Stimulated activated CD4-positive, alpha-beta T cell treated with anti-CD3 and anti-CD28 coated beads, Interleukin-15, amount 100 ng/mL, for 24 hours (primary cell): ENCODE measurements around the gene ABTB2.
A peak's percentile ranks its signal among the peaks of the same experiment; 100 is the strongest.

Experiments
- DNase-seq: peaks from one replicate; pipeline ENCODE4 v3.0.0-alpha.2; 2020

The ABTB2 gene

DNA sequence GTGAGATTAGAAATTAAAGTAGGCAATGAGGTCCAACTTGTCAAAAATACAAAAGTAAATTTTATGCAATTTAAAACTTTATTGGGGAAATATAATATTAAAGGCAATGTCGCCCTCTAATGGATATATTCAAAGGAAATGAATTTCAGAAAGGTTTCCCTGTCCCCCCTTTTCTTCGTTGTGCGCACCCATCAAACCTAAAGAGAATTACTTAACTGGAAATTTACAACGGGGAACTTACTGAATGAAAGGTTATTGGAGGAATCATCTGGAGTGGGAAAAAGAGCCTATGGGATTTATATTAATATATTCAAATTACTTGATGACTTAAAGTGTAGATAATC lies 1.7 kb upstream of the ABTB2 start:
- no peak for DNase-seq

DNA sequence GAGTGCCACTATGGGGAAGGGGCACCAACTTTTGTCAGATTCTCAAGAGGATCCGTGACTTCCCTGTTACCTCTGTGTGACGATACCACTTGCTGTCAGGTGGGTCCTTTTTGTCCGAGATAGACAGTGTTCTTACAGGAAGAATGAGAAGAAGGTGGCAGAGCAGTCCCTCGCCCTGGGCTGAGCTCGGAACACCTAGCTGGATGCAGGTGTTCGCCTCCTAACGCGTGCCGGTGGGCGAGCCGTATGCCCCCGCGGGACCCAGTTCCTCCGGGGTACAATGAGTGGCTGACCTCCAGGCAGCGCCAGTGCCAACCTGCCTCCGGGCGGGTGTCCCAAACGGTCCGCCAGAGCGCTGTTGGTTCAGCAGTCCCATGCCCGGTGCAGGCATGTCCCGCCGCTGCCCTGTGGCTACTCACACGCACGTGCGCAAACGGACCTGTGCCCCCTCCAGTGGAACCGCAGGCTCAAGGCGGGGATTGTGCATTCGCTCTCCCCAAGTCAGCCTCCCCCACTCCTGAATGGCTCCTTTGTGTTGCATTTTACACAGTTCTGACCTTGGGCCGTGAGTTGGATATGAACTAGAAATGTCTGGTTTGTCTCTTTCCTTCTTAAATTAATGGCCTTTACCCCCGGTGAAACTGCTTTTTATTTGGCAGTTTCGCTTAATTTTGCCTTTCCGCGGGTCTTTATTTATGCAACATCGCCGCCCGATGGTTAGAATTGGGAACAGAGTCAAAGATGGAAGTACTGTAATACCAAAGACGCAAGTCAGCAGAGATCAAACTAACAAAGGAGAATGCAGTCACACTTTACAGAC lies 1.1 kb upstream of the ABTB2 start:
- peak; percentile 78 for DNase-seq

DNA sequence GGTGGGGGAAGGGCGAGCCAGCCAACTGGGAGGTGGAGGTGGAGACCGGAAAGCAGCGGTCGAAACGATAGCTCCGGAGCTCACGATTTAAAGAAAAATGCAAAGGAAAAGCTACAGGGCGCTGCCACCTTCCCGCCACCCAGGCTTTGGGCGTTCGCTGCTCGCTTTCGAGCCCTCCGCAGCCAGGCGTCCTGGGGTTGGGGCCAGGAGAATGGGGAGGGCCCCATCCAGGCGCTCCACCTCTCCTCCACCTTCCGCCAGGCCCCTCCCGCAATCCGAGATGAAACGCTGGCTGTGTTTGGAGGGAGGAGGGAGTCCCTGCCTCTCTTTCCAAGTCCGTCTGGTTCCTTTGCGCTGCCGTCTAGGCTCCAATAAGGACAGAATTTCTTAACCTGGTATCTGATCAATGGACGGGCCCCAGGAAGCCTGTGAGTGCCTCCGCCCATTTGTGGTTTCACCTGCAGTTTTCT lies 483 bp upstream of the ABTB2 start:
- DNase-seq, result no peak

DNA sequence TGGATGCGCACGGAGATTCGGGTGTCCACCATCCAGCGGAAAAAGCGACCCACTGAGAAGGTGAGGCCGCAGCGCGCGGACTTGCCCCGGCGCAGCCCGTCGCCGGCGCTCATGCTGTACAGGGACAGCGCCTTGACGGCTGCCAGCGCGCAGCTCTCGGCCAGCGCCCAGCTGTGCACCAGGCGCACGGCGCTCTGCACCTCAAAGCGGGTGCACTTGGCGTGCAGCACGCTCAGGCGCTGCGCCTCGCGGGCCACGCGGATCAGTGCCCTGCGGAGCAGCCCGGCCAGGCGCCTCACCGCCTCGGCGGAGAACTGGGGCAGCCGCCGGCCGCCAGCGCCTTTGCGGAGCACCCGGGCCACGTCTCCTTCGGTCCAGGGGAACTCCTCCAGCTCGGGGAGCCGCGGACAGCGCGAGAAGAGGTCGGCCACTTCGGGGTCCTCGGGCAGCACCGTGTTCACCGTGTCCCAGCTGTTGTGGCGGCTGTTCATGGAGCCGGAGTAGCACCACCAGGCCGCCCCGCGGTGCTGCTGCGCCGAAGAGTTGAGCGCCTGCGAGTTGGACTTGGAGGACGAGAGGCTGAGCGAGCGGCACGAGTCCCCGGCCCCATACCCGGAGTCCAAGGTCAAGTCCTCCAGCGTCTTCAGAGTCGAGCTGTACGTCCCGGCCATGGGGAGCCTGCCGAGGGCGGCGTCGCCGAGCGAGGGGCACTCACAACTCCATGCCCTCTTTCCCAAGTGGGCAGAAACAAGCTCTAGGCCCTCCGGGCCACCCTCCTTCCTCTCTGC lies 703 bp downstream of the ABTB2 start:
- peak; percentile 60 for DNase-seq

DNA sequence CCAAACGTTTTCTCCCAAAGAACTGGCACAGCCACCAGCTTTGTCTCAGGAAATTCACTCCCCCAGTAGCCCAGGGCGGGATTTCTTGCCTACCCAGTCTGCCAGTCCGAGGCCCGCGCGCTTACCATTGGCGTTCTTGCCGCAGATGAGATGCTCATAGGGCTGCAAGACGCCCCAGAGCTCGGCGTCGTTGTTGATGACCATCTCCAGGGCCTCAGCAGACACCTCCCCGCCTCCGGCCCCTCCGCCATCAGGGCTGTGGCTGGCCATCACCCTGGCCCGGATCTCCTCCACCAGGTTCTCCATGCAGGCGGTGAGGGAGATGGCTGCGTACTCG lies 1.3 kb downstream of the ABTB2 start:
- peak; percentile 29 for DNase-seq

DNA sequence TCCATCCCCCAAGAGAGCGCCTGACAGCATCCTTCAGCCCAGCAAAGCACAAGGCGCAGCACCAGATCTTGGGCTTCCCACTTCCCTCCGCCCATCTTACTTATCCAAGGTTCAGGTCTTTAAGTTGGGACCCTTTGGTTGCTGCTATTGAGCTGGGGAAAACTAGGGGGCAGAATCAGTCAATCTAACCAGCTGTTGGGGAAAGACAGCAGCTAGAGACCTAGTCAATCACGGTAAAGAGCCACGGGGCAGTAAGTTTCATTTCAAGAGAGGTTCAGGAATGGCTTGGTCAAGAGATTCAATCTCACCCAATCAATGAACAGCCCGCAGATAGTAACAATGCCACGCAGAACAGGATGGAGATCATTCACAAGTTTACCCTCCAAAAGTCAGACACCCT lies 1.7 kb downstream of the ABTB2 start:
- no peak for DNase-seq

DNA sequence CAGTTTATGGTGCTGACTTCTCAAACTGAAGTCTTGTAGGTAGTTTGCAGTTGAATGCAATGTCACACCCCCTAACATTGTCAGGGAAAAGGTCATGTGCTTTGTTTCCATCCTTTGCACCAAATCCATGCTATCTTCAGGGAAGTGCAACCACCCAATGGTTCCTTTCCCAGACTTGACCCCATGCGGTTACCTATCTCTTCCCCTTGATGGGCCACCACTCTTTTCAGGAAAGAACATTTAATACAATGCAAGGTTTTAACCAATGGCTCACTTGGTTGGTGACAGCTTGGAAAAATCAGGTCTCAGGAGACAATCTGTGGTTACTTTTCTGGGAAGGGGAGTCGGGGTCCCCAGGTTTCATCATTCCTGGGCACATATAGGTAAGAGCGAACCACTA lies 2.1 kb downstream of the ABTB2 start:
- no peak for DNase-seq

DNA sequence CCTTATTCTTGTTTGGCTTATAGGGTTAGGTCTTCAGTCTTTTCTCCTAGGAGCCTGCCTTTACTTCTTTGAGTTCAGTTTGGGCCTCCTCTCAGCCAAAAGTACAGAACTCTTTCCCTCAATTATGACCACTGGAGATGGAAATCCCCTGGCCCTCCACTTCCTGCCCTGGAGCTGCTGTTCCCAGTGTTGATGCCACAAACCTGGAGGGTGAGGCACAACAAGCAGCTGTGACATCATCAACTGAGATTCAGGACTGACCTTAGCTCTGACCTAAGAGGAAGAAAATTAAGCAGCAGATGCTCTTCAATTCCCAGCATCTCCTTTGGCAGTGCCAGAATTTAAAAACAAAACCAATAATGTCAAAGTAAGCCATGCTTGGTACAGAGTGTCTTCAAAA lies 3.0 kb downstream of the ABTB2 start:
- DNase-seq, result no peak

DNA sequence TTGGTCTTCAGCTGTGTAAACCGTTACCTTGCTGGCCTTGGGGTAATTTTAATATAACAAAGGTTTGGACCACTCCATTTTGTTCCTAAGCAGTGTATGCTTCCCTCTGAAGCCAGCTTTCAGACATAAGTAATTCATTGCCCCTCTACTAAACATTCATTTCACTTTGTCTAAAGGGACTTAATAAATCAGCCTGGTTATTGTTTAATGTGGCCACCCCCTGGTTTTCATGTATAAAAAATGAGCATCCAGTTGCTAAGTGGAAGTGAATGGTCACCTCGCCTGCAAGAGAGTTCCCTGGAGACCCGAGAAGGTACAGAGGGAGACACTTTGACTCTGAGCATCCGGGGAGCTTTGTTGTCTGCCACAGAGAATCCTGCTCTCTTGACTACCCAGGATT lies 3.9 kb downstream of the ABTB2 start:
- DNase-seq, result no peak

DNA sequence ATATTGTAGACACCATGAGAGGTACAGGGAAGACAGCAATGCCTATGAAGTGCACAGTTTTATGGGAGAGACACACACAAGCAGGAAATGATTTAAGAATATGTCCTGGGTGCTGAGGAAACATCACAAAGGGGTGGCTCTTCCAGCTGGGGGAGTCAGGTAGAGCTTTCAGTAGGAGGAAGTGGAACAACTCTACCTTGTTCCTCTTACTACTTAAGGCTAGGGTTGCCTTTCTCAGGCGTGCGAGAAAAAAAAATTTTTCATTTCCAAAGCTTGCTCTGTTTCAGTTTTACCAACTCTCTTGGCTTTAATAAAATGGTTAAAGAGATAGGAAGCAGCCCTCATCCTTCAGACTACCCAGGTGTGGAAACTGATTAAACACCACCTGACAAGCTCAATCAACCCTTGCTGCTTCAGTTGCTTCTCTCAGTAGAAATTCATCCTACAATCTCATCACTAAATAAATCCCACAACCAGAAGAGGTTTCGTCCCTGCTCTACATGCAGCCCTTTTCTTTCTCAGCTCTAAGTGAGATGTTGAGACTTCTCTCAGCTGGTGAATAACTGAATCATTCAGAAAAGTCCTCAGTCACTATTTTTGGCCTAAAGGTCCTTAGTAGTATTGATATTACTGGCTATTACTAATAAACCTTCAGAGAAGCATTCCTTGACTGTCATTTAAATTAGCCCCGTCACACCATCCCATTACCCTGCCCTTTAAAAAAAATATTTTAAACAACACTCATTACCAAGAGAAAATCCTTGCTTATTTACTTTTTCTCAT lies 5.9 kb downstream of the ABTB2 start:
- DNase-seq, result no peak

DNA sequence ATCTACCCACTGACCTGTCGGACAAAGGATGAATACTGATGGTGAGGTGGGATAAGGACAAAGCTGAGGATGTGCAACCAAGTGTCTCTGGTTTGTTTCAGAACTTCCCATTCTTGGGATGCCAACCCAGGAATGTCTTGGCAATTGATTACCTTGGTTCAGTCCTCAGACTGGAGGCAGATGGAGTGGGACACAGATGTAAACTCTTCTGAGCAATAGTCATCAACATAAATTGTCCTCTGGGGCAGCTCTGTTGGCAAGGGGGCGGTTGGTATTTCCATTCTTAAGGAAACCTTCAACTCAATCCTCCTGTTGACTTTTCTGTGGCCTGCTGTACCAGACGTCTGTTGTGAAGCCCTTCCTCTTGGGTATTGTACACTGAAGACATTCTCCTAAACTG lies 6.8 kb downstream of the ABTB2 start:
- no peak for DNase-seq

DNA sequence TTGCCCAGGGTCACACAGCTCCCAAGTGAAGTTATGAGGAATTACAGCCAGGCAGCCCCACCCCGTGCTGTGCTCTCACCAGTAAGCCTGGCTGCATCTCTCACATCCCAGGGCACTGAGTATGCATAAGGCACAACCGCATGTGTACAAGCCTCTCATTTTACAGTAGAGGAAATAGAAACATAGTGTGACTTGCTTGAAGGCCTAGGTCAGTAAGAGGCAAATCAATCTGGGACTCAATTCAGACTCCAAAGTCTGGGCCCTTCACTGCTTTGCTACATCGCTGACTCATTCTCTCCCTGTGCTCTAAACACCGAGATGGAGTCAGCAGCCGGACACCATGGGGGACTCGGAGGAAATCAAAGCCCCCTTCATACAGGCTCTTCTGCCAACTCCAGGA lies 7.9 kb downstream of the ABTB2 start:
- DNase-seq, result no peak

DNA sequence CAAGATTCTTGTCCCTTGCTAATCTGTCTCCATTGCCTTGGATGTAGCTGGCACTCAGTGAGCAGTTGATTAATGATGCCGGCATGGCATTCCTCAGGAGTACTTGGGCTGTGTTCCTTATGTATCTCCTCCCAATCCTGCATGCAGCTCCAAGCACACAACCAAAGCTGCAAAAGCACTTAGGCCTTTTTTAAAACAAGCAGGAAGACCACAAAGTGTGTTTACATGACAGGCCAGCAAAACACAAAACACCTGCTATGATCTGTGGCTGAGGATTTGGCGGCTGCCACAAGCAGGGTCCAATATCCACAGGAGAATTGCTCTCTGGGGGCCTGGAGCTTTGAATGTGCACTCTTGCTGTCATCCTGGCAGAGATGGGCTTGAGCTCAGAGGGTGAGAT lies 8.9 kb downstream of the ABTB2 start:
- no peak for DNase-seq

DNA sequence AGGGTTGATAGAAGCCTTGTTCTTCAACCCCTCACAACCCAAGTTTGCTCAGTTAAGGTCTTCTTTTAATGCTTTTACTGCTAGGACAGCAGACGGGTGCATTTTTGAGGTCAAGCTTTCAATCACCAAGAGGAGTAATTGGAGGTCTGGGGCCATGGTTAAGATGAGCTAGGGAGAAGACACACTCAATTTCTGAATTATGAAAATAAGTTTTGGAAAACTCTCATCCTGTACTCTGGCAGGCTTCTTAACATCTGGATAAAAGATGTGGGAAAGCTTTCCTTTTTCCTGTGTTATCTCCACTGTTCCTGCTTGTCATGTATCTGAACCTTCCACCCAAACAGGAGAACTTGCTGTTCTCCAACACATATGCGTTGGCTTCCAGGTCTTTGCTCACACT lies 9.7 kb downstream of the ABTB2 start:
- no peak for DNase-seq

DNA sequence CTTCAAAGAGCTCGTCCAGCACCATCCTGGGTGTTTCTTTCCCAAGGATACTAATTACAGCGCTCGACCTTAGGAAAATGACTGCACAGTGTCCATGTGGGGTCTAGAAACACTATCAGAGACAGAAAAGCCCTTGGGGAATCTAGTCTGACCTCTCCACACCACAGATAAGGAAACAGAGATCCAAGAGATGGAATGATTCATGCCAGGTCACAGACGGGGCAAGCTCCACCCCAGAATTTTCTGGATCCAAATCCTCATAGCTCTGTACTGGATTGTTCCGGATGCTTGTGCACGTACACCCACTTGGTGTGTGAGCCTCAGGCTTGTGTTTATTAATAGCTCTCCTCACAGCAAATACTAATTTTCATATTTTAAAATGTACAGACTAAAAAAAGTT lies 11.3 kb downstream of the ABTB2 start:
- no peak for DNase-seq

DNA sequence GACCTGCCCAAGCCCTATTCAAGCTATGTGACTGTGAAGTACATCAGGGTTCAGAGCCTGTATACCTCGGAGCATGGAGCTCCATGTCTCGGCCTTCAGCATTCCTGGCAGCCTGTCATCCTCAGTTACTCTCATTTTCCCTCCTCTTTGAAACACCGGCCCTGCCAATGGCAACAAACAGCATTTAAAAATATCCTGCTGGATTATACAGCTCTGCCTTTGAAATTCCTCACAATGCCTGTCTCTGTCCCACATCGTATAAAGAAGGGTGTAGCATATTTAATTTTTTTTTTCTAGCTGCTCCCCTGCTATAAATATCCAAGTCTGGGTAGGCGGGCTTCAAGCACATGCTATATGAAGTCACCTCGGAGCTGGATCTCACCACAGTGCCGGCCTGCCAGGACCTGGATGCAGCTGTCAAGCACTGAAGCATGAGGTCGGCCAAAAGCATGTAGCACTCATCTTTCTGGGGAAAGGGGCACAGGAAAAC lies 11.8 kb downstream of the ABTB2 start:
- DNase-seq, result no peak

DNA sequence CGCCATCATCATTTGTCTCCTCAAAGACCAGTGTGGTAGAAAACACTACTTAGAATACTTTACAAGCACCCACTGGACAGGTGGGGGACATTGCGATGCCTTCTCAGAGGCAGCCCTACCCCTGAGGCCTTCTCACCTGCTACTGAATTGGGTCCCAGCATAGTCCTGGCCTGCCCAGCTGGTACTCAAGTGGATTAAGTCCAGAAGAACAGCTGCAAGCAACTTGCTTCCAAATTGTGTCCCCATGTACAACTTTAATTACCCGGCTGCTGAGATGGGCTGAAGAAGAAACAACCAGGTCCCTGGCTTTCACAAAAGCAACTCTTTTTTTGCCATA lies 12.3 kb downstream of the ABTB2 start:
- DNase-seq, result no peak

DNA sequence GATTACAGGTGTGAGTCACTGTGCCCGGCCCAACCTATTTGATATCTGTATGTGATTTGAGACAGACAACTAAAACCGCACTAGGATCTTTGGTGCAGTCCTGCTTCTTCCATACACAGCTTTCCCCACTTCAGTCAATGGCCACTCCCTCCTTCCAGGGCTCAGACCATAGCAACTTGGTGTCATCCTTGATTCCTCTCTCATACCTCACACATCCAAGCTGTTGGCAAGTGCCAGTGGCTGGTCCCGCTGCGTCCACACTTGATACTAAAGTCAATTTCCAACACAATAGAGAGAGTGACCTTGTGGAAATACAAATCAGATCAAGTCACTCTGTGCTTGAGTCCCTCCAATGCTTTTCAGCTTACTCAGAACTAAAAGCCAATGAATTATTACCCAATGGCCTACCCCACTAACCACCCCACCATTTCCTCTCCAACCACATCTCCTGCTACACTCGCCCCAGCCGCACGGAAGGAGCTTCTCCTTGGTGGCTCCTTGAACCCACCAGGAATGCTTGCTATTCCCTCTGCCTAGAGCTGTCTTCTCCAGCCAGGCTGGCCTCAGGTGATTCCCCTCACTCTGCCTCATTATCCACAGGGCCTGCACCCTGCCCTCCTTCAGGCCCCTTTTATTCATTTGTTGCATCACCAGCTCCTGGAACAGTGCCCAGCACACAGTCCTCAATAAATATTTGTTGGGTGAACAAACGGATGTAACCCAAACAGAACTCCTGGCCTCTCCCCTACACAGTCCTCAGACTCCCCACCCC lies 12.9 kb downstream of the ABTB2 start:
- no peak for DNase-seq

DNA sequence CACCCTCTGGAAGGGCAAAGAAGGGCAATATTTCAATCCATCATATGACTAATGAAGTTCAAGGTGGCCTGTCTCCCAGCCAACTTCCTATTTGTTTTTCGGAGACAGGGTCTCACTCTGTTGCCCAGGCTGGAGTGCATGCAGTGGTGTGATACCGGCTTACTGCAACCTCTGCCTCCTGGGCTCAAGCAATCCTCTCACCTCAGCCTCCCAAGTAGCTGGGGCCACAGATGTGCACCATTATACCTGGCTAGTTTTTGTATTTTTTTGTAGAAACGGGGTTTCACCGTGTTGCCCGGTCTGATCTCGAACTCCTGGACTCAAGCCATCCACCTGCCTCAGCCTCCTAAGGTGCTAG lies 13.4 kb downstream of the ABTB2 start:
- no peak for DNase-seq

DNA sequence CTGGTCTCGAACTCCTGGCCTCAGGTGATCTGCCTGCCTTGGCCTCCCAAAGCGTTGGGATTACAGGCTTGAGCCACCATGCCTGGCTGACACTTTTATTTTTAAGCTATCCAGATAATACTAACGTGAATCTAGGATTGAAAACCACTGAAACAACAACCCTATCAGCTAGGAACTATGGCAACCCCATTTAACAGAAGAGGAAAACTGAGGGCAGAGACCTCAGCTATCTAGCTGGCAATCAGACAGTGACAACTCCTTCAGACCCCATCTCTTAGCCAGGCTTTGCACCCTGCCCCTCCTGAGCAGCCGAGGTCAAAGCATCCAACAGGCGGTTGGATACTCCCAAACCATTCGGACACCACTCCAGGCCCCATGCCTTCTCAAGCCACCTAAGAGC lies 14.1 kb downstream of the ABTB2 start:
- DNase-seq, result no peak

DNA sequence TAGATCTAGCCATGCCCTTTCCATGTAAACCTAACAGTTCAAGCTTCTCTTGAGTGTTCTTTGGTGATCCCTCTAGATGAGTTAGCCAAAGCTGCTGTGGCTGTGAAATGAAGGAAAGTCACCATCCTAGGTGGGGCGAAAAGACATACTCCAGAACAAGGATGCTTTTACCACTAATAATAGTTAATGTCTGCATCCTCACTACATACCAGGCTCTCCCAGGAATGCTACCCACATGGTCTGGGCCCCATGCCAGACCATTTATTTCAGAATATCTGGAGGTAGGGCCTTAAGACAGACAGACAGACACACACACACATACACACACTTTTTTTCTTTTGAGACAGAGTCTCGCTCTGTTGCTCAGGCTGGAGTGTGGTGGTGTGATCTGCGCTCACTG lies 14.7 kb downstream of the ABTB2 start:
- no peak for DNase-seq

DNA sequence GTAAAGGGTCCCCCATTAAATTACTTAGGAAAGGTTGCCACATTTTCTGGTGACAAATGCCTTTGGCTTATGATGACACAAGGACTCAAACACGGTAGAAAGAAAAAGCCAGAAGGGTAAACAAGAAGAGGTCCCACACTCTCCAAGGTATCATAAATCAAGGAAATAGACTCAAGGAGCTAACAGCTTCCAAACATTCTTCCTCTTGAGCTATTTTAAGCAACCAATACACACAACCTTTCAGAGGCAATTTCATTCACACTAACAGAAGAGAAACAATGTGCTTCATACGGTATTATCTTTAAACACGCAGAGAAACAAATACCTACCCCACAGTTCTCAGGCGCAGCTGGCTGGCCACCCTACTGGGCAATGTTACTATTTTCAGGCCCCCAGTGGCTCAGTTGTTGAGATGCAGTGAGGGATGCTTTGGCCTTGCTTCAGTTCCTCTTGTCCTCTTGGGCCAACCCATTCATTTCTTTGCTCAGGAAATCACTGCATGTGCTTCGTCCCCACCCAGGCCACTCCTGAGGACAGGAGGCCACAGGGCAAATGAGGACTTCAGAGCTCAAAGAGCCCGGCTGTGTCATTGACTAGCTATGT lies 15.8 kb downstream of the ABTB2 start:
- no peak for DNase-seq

DNA sequence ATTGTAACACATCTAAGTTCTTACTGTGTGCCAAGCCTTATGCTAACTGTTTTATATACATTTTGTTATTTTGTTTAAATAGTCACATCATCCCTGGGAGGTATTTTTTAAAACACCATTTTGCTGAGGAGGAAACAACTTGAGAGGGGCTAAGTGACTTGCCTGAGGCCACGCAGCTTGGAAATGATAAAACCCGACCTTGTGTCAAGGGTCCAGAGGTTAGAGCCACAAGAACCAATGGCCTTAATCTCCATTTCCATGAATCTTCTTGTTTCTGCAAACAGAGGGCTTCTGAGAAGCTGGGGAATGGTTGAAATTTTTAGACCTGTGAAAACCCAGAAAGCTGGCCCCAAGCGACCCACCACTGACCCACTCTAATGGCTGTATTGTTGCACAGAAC lies 16.7 kb downstream of the ABTB2 start:
- DNase-seq, result no peak
